Fibroblast of villous mesenchyme (primary cell): ENCODE measurements around the gene FHAD1. TPM values are rescaled to one million over a fixed set of nuclear protein-coding genes. Genes with fewer than 3 reads are reported as not detected.
"Not testable (repeated sequence)": the region's sequence is repeated elsewhere in the genome, so short reads cannot be mapped to it uniquely, and the experiment has no call there.

ENCODE experiments used
- DNase-seq: peaks from one replicate; pipeline ENCODE4 v3.0.0-alpha.2; 2010; ENCODE audit warnings: low read depth
- H3K4me3 ChIP-seq: 2 replicates; pipeline ENCODE4 v1.5.1; 2011; ENCODE audit warnings: low read depth, mild to moderate bottlenecking, low read length
- CTCF ChIP-seq: IDR thresholded peaks from 2 replicates; pipeline ENCODE4 v1.5.1; 2012; ENCODE audit warnings: low read depth, mild to moderate bottlenecking, low read length; ENCODE audit not compliant: insufficient read depth
- total RNA-seq: library from RNA; depleted of rRNA; stranded (reverse); fragments of >200 nt; gene quantifications from 2 replicates; pipeline ENCODE4 v1.2.3, GENCODE V29; 2012

The FHAD1 gene
- total RNA-seq, 1 donor, result under 0.01 TPM

- no peak for TF ChIP-seq CTCF
- no peak overlapping the region for H3K4me3 ChIP-seq
- no peak for DNase-seq
Measured at GRCh38 chr1:15382601-15383518, 135.8 kb downstream of the FHAD1 start.

GRCh38 chr1:15383810-15384209, 136.8 kb downstream of the FHAD1 start:
- TF ChIP-seq CTCF, result no peak
- DNase-seq, result no peak
- H3K4me3 ChIP-seq, result no peak overlapping the region

- no peak for DNase-seq
- TF ChIP-seq CTCF, result no peak
- H3K4me3 ChIP-seq, result no peak overlapping the region
Measured at GRCh38 chr1:15384301-15384901, 137.4 kb downstream of the FHAD1 start.

- no peak for TF ChIP-seq CTCF
- DNase-seq, result no peak
- H3K4me3 ChIP-seq, result no peak overlapping the region
Measured at GRCh38 chr1:15385420-15385819, 138.4 kb downstream of the FHAD1 start.

- no peak overlapping the region for H3K4me3 ChIP-seq
- DNase-seq, result peak; percentile 15
- TF ChIP-seq CTCF, result no peak
Measured at GRCh38 chr1:15386164-15386749, 139.2 kb downstream of the FHAD1 start.

- H3K4me3 ChIP-seq, result no peak overlapping the region
- TF ChIP-seq CTCF, result no peak
- DNase-seq, result no peak
Measured at GRCh38 chr1:15388201-15388880, 141.3 kb downstream of the FHAD1 start.

- H3K4me3 ChIP-seq, DNase-seq: not testable (repeated sequence)
Measured at GRCh38 chr1:15389828-15390227, 142.8 kb downstream of the FHAD1 start.
